WTC11 (cell line): Measurements from ENCODE around the gene CYP4F12. TPM values are rescaled to one million over a fixed set of nuclear protein-coding genes. Genes with fewer than 3 reads are reported as not detected.

Experiments
- ATAC-seq: fragments of 200-7000 bp; cut with Tn5 transposase; 2 replicates; pipeline ENCODE4 v1.10.0; 2021; ENCODE audit warnings: mild to moderate bottlenecking, moderate library complexity
- CTCF ChIA-PET: fragments of 300-600 bp; sonication (Branson Sonifier 250); formaldehyde crosslinking; loops from one replicate; lab custom pipeline; 2021; ENCODE audit warnings: antibody characterized with exemption; lab: Charles Lee
- POLR2A ChIA-PET: fragments of 350-600 bp; sonication (Branson Sonifier 250); formaldehyde crosslinking; loops from one replicate; lab custom pipeline; 2021; ENCODE audit warnings: antibody characterized with exemption; lab: Charles Lee
- DNase-seq: peaks from one replicate; pipeline ENCODE4 v3.0.0; 2021; ENCODE audit warnings: low spot score
- H3K27ac Mint-ChIP-seq: 2 replicates; pipeline ENCODE4 v1.8.0; 2021; ENCODE audit warnings: mixed read lengths
- H3K27me3 Mint-ChIP-seq: 2 replicates; pipeline ENCODE4 v1.8.0; 2021; ENCODE audit warnings: low read depth, mild to moderate bottlenecking, moderate library complexity, mixed read lengths
- H3K36me3 Mint-ChIP-seq: 2 replicates; pipeline ENCODE4 v1.8.0; 2021; ENCODE audit warnings: mixed read lengths
- H3K4me1 Mint-ChIP-seq: 2 replicates; pipeline ENCODE4 v1.8.0; 2022; ENCODE audit warnings: mixed read lengths
- H3K4me3 Mint-ChIP-seq: 2 replicates; pipeline ENCODE4 v1.8.0; 2021; ENCODE audit warnings: mild to moderate bottlenecking, moderate library complexity, mixed read lengths
- H3K9me3 Mint-ChIP-seq: 2 replicates; pipeline ENCODE4 v1.8.0; 2021; ENCODE audit warnings: mixed read lengths
- ETV6 ChIP-seq: sonication (generic); formaldehyde crosslinking; IDR thresholded peaks from 2 replicates; pipeline ENCODE4 v1.8.1; 2022; ENCODE audit warnings: mild to moderate bottlenecking, missing genetic modification reagents
- JAZF1 ChIP-seq: fragments of 250-450 bp; sonication (Bioruptor Pico); IDR thresholded peaks from 2 replicates; pipeline ENCODE4 v1.9.0; 2021; ENCODE audit warnings: moderate library complexity, mild to moderate bottlenecking, inconsistent platforms
- NR3C1 ChIP-seq: sonication (generic); formaldehyde crosslinking; conservative IDR thresholded peaks from 2 replicates; pipeline ENCODE4 v1.8.1; 2023; ENCODE audit warnings: low read depth, mild to moderate bottlenecking, missing genetic modification reagents
- RORB ChIP-seq: fragments of 250-450 bp; sonication (Bioruptor Pico); IDR thresholded peaks from 2 replicates; pipeline ENCODE4 v1.9.0; 2021; ENCODE audit warnings: mild to moderate bottlenecking
- ZBTB21 ChIP-seq: sonication (generic); formaldehyde crosslinking; IDR thresholded peaks from 2 replicates; pipeline ENCODE4 v1.8.1; 2023; ENCODE audit warnings: mild to moderate bottlenecking, missing genetic modification reagents, borderline replicate concordance
- ZNF396 ChIP-seq: fragments of 250-450 bp; sonication (Bioruptor Pico); IDR thresholded peaks from 2 replicates; pipeline ENCODE4 v1.8.0; 2021; ENCODE audit warnings: mild to moderate bottlenecking, moderate library complexity, borderline replicate concordance
- ZSCAN18 ChIP-seq: fragments of 250-450 bp; sonication (Bioruptor Pico); IDR thresholded peaks from 2 replicates; pipeline ENCODE4 v2.1.2; 2022; ENCODE audit warnings: mild to moderate bottlenecking, moderate library complexity
- total RNA-seq: library from RNA; stranded (reverse); gene quantifications from 3 replicates; pipeline ENCODE4 v1.2.3, GENCODE V29; 2021
- TF ChIP-seq, protein P1 (sequence below): sonication (generic); formaldehyde crosslinking; IDR thresholded peaks from 2 replicates; pipeline ENCODE4 v1.8.0; 2023; ENCODE audit warnings: missing genetic modification reagents, mild to moderate bottlenecking, borderline replicate concordance
- TF ChIP-seq, protein P2 (sequence below): sonication (generic); formaldehyde crosslinking; IDR thresholded peaks from 2 replicates; pipeline ENCODE4 v1.8.1; 2023; ENCODE audit warnings: mild to moderate bottlenecking, missing genetic modification reagents, borderline replicate concordance
- TF ChIP-seq, protein P3 (sequence below): fragments of 250-450 bp; sonication (Bioruptor Pico); IDR thresholded peaks from 2 replicates; pipeline ENCODE4 v1.9.0; 2021; ENCODE audit warnings: moderate library complexity, mild to moderate bottlenecking, inconsistent platforms, borderline replicate concordance
- TF ChIP-seq, protein P4 (sequence below): sonication (generic); formaldehyde crosslinking; IDR thresholded peaks from 2 replicates; pipeline ENCODE4 v1.8.1; 2023; ENCODE audit warnings: mild to moderate bottlenecking, moderate library complexity, missing genetic modification reagents
- TF ChIP-seq, protein P5 (sequence below): fragments of 250-450 bp; sonication (Bioruptor Pico); conservative IDR thresholded peaks from 2 replicates; pipeline ENCODE4 v1.9.0; 2021; ENCODE audit warnings: mild to moderate bottlenecking
- TF ChIP-seq, protein P6 (sequence below): sonication (generic); formaldehyde crosslinking; IDR thresholded peaks from 2 replicates; pipeline ENCODE4 v1.8.1; 2023; ENCODE audit warnings: mild to moderate bottlenecking, missing genetic modification reagents

Gene CYP4F12
- total RNA-seq, 1 experiment from 2014 or later = not detected

GRCh38 chr19:15683411-15683810, 10.5 kb downstream of the CYP4F12 start (continued):
- TF ChIP-seq, protein P1, sequence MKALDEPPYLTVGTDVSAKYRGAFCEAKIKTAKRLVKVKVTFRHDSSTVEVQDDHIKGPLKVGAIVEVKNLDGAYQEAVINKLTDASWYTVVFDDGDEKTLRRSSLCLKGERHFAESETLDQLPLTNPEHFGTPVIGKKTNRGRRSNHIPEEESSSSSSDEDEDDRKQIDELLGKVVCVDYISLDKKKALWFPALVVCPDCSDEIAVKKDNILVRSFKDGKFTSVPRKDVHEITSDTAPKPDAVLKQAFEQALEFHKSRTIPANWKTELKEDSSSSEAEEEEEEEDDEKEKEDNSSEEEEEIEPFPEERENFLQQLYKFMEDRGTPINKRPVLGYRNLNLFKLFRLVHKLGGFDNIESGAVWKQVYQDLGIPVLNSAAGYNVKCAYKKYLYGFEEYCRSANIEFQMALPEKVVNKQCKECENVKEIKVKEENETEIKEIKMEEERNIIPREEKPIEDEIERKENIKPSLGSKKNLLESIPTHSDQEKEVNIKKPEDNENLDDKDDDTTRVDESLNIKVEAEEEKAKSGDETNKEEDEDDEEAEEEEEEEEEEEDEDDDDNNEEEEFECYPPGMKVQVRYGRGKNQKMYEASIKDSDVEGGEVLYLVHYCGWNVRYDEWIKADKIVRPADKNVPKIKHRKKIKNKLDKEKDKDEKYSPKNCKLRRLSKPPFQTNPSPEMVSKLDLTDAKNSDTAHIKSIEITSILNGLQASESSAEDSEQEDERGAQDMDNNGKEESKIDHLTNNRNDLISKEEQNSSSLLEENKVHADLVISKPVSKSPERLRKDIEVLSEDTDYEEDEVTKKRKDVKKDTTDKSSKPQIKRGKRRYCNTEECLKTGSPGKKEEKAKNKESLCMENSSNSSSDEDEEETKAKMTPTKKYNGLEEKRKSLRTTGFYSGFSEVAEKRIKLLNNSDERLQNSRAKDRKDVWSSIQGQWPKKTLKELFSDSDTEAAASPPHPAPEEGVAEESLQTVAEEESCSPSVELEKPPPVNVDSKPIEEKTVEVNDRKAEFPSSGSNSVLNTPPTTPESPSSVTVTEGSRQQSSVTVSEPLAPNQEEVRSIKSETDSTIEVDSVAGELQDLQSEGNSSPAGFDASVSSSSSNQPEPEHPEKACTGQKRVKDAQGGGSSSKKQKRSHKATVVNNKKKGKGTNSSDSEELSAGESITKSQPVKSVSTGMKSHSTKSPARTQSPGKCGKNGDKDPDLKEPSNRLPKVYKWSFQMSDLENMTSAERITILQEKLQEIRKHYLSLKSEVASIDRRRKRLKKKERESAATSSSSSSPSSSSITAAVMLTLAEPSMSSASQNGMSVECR = no peak
- TF ChIP-seq ETV6 (CRISPR knock-in tag) = no peak
- no peak for TF ChIP-seq RORB
- TF ChIP-seq ZBTB21 (CRISPR knock-in tag) = no peak
- no peak for TF ChIP-seq JAZF1 (CRISPR knock-in tag)

DNA sequence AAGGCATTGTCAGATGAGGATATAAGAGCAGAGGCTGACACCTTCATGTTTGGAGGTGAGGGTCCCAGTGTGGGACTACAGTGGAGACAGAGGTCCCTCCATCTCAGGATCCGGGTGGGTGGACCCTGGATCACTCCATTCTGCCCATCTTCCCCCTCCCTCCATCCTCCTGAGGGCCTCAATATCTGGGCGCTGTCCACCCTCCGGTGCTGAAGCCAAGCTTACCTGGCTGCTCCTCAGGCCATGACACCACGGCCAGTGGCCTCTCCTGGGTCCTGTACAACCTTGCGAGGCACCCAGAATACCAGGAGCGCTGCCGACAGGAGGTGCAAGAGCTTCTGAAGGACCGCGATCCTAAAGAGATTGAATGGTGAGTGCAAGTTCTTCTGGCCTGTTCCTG, 11.9 kb downstream of the CYP4F12 start:
- CTCF ChIA-PET = no interaction called here
- Mint-ChIP-seq H3K9me3 (peaks cover 96% of the 10 kb centered on the region), H3K27ac (no peak overlapping the region)

More for the DNA sequence above, 11.9 kb downstream of the CYP4F12 start:
- ATAC-seq (no peak), DNase-seq (no peak)
- H3K27me3 Mint-ChIP-seq = peaks cover 35% of the 10 kb centered on the region
- POLR2A ChIA-PET = no interaction called here
- H3K36me3 Mint-ChIP-seq = peaks cover 84% of the 10 kb centered on the region
- no peak overlapping the region for H3K4me3 Mint-ChIP-seq
- TF ChIP-seq, protein P2, sequence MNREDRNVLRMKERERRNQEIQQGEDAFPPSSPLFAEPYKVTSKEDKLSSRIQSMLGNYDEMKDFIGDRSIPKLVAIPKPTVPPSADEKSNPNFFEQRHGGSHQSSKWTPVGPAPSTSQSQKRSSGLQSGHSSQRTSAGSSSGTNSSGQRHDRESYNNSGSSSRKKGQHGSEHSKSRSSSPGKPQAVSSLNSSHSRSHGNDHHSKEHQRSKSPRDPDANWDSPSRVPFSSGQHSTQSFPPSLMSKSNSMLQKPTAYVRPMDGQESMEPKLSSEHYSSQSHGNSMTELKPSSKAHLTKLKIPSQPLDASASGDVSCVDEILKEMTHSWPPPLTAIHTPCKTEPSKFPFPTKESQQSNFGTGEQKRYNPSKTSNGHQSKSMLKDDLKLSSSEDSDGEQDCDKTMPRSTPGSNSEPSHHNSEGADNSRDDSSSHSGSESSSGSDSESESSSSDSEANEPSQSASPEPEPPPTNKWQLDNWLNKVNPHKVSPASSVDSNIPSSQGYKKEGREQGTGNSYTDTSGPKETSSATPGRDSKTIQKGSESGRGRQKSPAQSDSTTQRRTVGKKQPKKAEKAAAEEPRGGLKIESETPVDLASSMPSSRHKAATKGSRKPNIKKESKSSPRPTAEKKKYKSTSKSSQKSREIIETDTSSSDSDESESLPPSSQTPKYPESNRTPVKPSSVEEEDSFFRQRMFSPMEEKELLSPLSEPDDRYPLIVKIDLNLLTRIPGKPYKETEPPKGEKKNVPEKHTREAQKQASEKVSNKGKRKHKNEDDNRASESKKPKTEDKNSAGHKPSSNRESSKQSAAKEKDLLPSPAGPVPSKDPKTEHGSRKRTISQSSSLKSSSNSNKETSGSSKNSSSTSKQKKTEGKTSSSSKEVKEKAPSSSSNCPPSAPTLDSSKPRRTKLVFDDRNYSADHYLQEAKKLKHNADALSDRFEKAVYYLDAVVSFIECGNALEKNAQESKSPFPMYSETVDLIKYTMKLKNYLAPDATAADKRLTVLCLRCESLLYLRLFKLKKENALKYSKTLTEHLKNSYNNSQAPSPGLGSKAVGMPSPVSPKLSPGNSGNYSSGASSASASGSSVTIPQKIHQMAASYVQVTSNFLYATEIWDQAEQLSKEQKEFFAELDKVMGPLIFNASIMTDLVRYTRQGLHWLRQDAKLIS = no peak
- no peak for TF ChIP-seq ZBTB21 (CRISPR knock-in tag)
- no peak for TF ChIP-seq ZNF396 (CRISPR knock-in tag)
- TF ChIP-seq, protein P3, sequence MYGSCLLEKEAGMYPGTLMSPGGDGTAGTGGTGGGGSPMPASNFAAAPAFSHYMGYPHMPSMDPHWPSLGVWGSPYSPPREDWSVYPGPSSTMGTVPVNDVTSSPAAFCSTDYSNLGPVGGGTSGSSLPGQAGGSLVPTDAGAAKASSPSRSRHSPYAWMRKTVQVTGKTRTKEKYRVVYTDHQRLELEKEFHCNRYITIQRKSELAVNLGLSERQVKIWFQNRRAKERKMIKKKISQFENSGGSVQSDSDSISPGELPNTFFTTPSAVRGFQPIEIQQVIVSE (CRISPR knock-in tag) = no peak
- TF ChIP-seq, protein P4, sequence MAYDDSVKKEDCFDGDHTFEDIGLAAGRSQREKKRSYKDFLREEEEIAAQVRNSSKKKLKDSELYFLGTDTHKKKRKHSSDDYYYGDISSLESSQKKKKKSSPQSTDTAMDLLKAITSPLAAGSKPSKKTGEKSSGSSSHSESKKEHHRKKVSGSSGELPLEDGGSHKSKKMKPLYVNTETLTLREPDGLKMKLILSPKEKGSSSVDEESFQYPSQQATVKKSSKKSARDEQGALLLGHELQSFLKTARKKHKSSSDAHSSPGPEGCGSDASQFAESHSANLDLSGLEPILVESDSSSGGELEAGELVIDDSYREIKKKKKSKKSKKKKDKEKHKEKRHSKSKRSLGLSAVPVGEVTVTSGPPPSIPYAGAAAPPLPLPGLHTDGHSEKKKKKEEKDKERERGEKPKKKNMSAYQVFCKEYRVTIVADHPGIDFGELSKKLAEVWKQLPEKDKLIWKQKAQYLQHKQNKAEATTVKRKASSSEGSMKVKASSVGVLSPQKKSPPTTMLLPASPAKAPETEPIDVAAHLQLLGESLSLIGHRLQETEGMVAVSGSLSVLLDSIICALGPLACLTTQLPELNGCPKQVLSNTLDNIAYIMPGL = no peak
- TF ChIP-seq, protein P5, sequence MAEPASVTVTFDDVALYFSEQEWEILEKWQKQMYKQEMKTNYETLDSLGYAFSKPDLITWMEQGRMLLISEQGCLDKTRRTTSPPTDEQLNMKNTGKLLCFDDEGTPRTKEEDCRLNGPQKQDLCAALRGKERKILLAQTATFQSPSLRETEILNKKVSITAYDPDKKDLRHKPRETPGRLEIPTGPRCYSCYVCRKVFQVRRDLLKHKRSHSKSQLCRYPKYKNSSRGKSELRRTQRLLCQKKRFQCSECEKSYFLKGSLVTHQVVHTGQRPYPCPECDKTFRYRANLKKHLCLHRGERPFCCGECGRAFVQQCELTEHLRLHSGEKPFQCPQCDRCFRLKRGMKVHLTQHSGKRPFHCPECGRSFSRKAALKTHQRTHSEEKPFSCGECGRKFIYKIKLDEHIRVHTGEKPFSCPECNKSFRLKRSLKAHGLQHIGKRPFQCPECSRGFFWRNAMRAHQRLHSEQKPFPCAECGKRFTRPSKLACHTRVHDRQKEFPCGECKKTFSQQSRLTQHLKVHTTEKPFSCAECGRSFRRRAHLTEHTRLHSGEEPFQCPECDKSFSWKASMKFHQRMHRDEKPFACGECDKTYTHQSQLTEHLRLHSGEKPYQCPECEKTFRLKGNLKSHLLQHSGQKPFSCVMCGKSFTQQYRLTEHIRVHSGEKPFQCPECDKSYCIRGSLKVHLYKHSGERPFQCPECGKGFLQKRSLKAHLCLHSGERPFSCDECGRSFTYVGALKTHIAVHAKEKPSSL (CRISPR knock-in tag) = no peak
- no peak for TF ChIP-seq ZSCAN18
- no peak for TF ChIP-seq NR3C1 (CRISPR knock-in tag)
- TF ChIP-seq, protein P6, sequence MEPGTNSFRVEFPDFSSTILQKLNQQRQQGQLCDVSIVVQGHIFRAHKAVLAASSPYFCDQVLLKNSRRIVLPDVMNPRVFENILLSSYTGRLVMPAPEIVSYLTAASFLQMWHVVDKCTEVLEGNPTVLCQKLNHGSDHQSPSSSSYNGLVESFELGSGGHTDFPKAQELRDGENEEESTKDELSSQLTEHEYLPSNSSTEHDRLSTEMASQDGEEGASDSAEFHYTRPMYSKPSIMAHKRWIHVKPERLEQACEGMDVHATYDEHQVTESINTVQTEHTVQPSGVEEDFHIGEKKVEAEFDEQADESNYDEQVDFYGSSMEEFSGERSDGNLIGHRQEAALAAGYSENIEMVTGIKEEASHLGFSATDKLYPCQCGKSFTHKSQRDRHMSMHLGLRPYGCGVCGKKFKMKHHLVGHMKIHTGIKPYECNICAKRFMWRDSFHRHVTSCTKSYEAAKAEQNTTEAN (CRISPR knock-in tag) = no peak
- H3K4me1 Mint-ChIP-seq = no peaks in the 10 kb centered on the region
